AG09309 (cell line): ENCODE data around the gene ARIH1.

Experiments
- DNase-seq: peaks from one replicate; pipeline ENCODE4 v3.0.0-alpha.2; 2010; ENCODE audit warnings: low read depth
- H3K4me3 ChIP-seq: 2 replicates; pipeline ENCODE4 v1.5.1; 2011; ENCODE audit warnings: mild to moderate bottlenecking, low read depth, low read length, moderate library complexity; ENCODE audit not compliant: control insufficient read depth
- CTCF ChIP-seq: IDR thresholded peaks from 2 replicates; pipeline ENCODE4 v1.5.1; 2011; ENCODE audit warnings: mild to moderate bottlenecking, low read depth, low read length, inconsistent platforms; ENCODE audit not compliant: insufficient read depth, control insufficient read depth; ENCODE audit errors: missing control alignments

ARIH1 gene

GRCh38 chr15:72486144-72486543 lies 12.0 kb downstream of the ARIH1 start:
- H3K4me3 ChIP-seq, result no peak overlapping the region
- no peak for DNase-seq

GRCh38 chr15:72487070-72487797 lies 13.1 kb downstream of the ARIH1 start:
- H3K4me3 ChIP-seq, result no peak overlapping the region
- no peak for DNase-seq
- no peak for TF ChIP-seq CTCF

More at GRCh38 chr15:72486144-72486543, 12.0 kb downstream of the ARIH1 start:
- TF ChIP-seq CTCF, result no peak

GRCh38 chr15:72488558-72488957 lies 14.4 kb downstream of the ARIH1 start:
- no peak for DNase-seq
- no peak overlapping the region for H3K4me3 ChIP-seq
- no peak for TF ChIP-seq CTCF

- DNase-seq, result no peak
- TF ChIP-seq CTCF, result no peak
- no peak overlapping the region for H3K4me3 ChIP-seq
Measured at GRCh38 chr15:72489943-72490554, 15.9 kb downstream of the ARIH1 start.

- TF ChIP-seq CTCF, result no peak
- DNase-seq, result no peak
- H3K4me3 ChIP-seq, result no peak overlapping the region
Measured at GRCh38 chr15:72491768-72492167, 17.6 kb downstream of the ARIH1 start.

GRCh38 chr15:72492733-72493132 lies 18.6 kb downstream of the ARIH1 start:
- TF ChIP-seq CTCF, result no peak
- H3K4me3 ChIP-seq, result no peak overlapping the region
- DNase-seq, result no peak
